SU-DHL-6 (cell line): ENCODE results near the gene BAMBI.

Experiments used
- H2AFZ ChIP-seq: fragments of 200-600 bp; sonication (generic); 2 replicates; pipeline ENCODE4 v1.6.1; 2014; ENCODE audit warnings: low read depth, mild to moderate bottlenecking, moderate library complexity, mixed read lengths, antibody characterized with exemption, low read length; ENCODE audit not compliant: severe bottlenecking
- H3F3A ChIP-seq: fragments of 200-600 bp; shearing (Covaris generic); 2 replicates; pipeline ENCODE4 v1.6.0; 2016; ENCODE audit warnings: antibody characterized with exemption, mild to moderate bottlenecking; ENCODE audit not compliant: insufficient read depth
- H3K27ac ChIP-seq: fragments of 200-600 bp; sonication (generic); 2 replicates; pipeline ENCODE4 v1.5.1; 2016; ENCODE audit warnings: low read depth, mild to moderate bottlenecking, low read length, moderate library complexity, mixed read lengths
- H3K27me3 ChIP-seq: fragments of 200-600 bp; sonication (generic), shearing (Covaris generic); 2 replicates; pipeline ENCODE4 v1.6.0; 2014; ENCODE audit warnings: mild to moderate bottlenecking, low read length
- H3K36me3 ChIP-seq: fragments of 200-600 bp; sonication (generic); 2 replicates; pipeline ENCODE4 v1.6.1; 2014; ENCODE audit warnings: mild to moderate bottlenecking, low read length, mixed read lengths
- H3K4me2 ChIP-seq: fragments of 300-600, 200-600 bp; shearing (Covaris generic), sonication (generic); 2 replicates; pipeline ENCODE4 v1.6.0; 2014; ENCODE audit warnings: low read length, low read depth, mild to moderate bottlenecking; ENCODE audit not compliant: poor library complexity, severe bottlenecking
- H3K4me3 ChIP-seq: fragments of 200-600 bp; sonication (generic); 2 replicates; pipeline ENCODE4 v1.5.1; 2014; ENCODE audit warnings: antibody characterized with exemption, low read length, mild to moderate bottlenecking, mixed read lengths; ENCODE audit not compliant: insufficient read depth, poor library complexity, severe bottlenecking
- H3K79me2 ChIP-seq: fragments of 200-600 bp; sonication (generic); 2 replicates; pipeline ENCODE4 v1.6.1; 2014; ENCODE audit warnings: mild to moderate bottlenecking, low read length, moderate library complexity; ENCODE audit not compliant: insufficient read depth
- H3K9ac ChIP-seq: fragments of 200-600 bp; sonication (generic); 2 replicates; pipeline ENCODE4 v1.7.0; 2014; ENCODE audit warnings: mild to moderate bottlenecking, low read length
- H3K9me2 ChIP-seq: fragments of 200-600 bp; sonication (generic); replicated peaks from 2 replicates; pipeline ENCODE4 v1.6.1; 2014; ENCODE audit warnings: low read length; ENCODE audit not compliant: insufficient read depth
- H3K9me3 ChIP-seq: fragments of 200-600 bp; sonication (generic); 2 replicates; pipeline ENCODE4 v1.6.1; 2014; ENCODE audit warnings: low read length, mixed read lengths; ENCODE audit not compliant: insufficient read depth
- H4K20me1 ChIP-seq: fragments of 200-600 bp; sonication (generic); 2 replicates; pipeline ENCODE4 v1.6.1; 2014; ENCODE audit warnings: low read depth, mild to moderate bottlenecking, antibody characterized with exemption, low read length, moderate library complexity, mixed read lengths
- CTCF ChIP-seq: fragments of 200-600 bp; sonication (generic); IDR thresholded peaks from one replicate; pipeline ENCODE4 v1.5.1; 2017; ENCODE audit warnings: antibody characterized with exemption, mild to moderate bottlenecking, low read length, moderate library complexity; ENCODE audit not compliant: insufficient read depth, poor library complexity, severe bottlenecking
- EZH2phosphoT487 ChIP-seq: fragments of 200-600 bp; sonication (generic), shearing (Covaris generic); conservative IDR thresholded peaks from 2 replicates; pipeline ENCODE4 v1.6.1; 2018; ENCODE audit warnings: mild to moderate bottlenecking, antibody characterized with exemption, low read length, moderate library complexity, mixed read lengths

BAMBI gene

GRCh38 chr10:28684157-28684985 is 7.0 kb downstream of the BAMBI start:
- Histone ChIP-seq H3K79me2 (no peaks in the 10 kb centered on the region), H3K9me3 (no peaks in the 10 kb centered on the region), H3K4me2 (no peak overlapping the region), H2AFZ (no peak overlapping the region), H3K27ac (no peak overlapping the region), H3K27me3 (no peaks in the 10 kb centered on the region), H3K4me3 (no peak overlapping the region), H3K9me2 (no peaks in the 10 kb centered on the region), H4K20me1 (no peaks in the 10 kb centered on the region), H3F3A (no peaks in the 10 kb centered on the region), H3K36me3 (no peaks in the 10 kb centered on the region), H3K9ac (no peak overlapping the region)
- no peak for TF ChIP-seq EZH2phosphoT487
- TF ChIP-seq CTCF: no peak

- Histone ChIP-seq H3K79me2 (no peaks in the 10 kb centered on the region), H3K9me2 (no peaks in the 10 kb centered on the region), H3F3A (no peaks in the 10 kb centered on the region), H3K27ac (no peak overlapping the region), H3K9me3 (no peaks in the 10 kb centered on the region), H3K4me2 (no peak overlapping the region), H3K27me3 (no peaks in the 10 kb centered on the region), H2AFZ (no peak overlapping the region), H3K4me3 (no peak overlapping the region), H3K36me3 (no peaks in the 10 kb centered on the region), H4K20me1 (no peaks in the 10 kb centered on the region), H3K9ac (no peak overlapping the region)
- no peak for TF ChIP-seq EZH2phosphoT487
- no peak for TF ChIP-seq CTCF
Measured at GRCh38 chr10:28684986-28685580, 7.8 kb downstream of the BAMBI start.

- no peaks in the 10 kb centered on the region for H3K9me3 ChIP-seq
- no peaks in the 10 kb centered on the region for H3F3A ChIP-seq
- no peaks in the 10 kb centered on the region for H3K36me3 ChIP-seq
- no peaks in the 10 kb centered on the region for H3K79me2 ChIP-seq
- no peak overlapping the region for H3K9ac ChIP-seq
- no peaks in the 10 kb centered on the region for H3K27me3 ChIP-seq
- H3K4me2 ChIP-seq: no peak overlapping the region
- TF ChIP-seq EZH2phosphoT487: no peak
- no peak for TF ChIP-seq CTCF
- no peak overlapping the region for H2AFZ ChIP-seq
- no peak overlapping the region for H3K27ac ChIP-seq
- no peaks in the 10 kb centered on the region for H4K20me1 ChIP-seq
- H3K9me2 ChIP-seq: no peaks in the 10 kb centered on the region
- no peak overlapping the region for H3K4me3 ChIP-seq
Measured at GRCh38 chr10:28685717-28686116, 8.4 kb downstream of the BAMBI start.
